PC-9 (cell line): Measurements from ENCODE around the gene HYDIN. TPM values are rescaled to one million over a fixed set of nuclear protein-coding genes. Genes with fewer than 3 reads are reported as not detected.

ENCODE experiments used
- BruUV-seq: library from RNA; stranded (reverse); fragments of 400-500 nt; replicated peaks from 2 replicates; lab custom pipeline; 2021; lab: Mats Ljungman, UMichigan
- CTCF ChIA-PET: fragments of 300-600 bp; sonication (Branson Sonifier 250); formaldehyde crosslinking; loops from one replicate; lab custom pipeline; 2022; ENCODE audit warnings: antibody characterized with exemption; lab: Charles Lee
- POLR2A ChIA-PET: fragments of 300-600 bp; sonication (Branson Sonifier 250); formaldehyde crosslinking; loops from one replicate; lab custom pipeline; 2022; ENCODE audit warnings: antibody characterized with exemption; ENCODE audit not compliant: unreplicated experiment; lab: Charles Lee
- DNase-seq, 2 experiments: peaks; one replicate each; pipeline versions ENCODE4 v3.0.0 to v3.0.0-alpha.2; 2015 to 2022; ENCODE audit warnings: mixed read lengths in 1 of 2
- H2AFZ ChIP-seq: fragments of 200-600 bp; sonication (generic); 2 replicates; pipeline ENCODE4 v1.8.1; 2017; ENCODE audit warnings: antibody characterized with exemption
- H3F3A ChIP-seq: fragments of 200-600 bp; sonication (generic); 2 replicates; pipeline ENCODE4 v1.8.1; 2017; ENCODE audit warnings: antibody characterized with exemption, mild to moderate bottlenecking, low read depth; ENCODE audit not compliant: insufficient read depth
- H3K27ac ChIP-seq: fragments of 200-600 bp; sonication (generic); 2 replicates; pipeline ENCODE4 v1.6.1; 2016; ENCODE audit warnings: mixed run types
- H3K27me3 ChIP-seq: fragments of 200-600 bp; sonication (generic); 2 replicates; pipeline ENCODE4 v1.6.1; 2016; ENCODE audit warnings: low read depth, mixed run types; ENCODE audit not compliant: insufficient read depth
- H3K36me3 ChIP-seq: fragments of 200-600 bp; sonication (generic); 2 replicates; pipeline ENCODE4 v1.6.1; 2016; ENCODE audit warnings: low read depth, mixed run types
- H3K4me1 ChIP-seq: fragments of 200-600 bp; sonication (generic); replicated peaks from 2 replicates; pipeline ENCODE4 v1.6.1; 2016; ENCODE audit warnings: mixed run types; ENCODE audit not compliant: insufficient read depth
- H3K4me2 ChIP-seq: fragments of 200-600 bp; sonication (generic); 2 replicates; pipeline ENCODE4 v1.6.1; 2017; ENCODE audit warnings: mixed run types
- H3K4me3 ChIP-seq: fragments of 200-600 bp; sonication (generic); 2 replicates; pipeline ENCODE4 v1.6.1; 2016; ENCODE audit warnings: mixed run types
- H3K79me2 ChIP-seq: fragments of 200-600 bp; sonication (generic); 2 replicates; pipeline ENCODE4 v1.6.1; 2017; ENCODE audit warnings: low read depth, mixed run types
- H3K9me2 ChIP-seq: fragments of 200-600 bp; sonication (generic); 2 replicates; pipeline ENCODE4 v1.8.1; 2017; ENCODE audit warnings: mild to moderate bottlenecking; ENCODE audit not compliant: insufficient read depth
- H3K9me3 ChIP-seq: fragments of 200-600 bp; sonication (generic); 2 replicates; pipeline ENCODE4 v1.8.1; 2016; ENCODE audit warnings: low read depth; ENCODE audit not compliant: insufficient read depth
- H4K20me1 ChIP-seq: fragments of 200-600 bp; sonication (generic); 2 replicates; pipeline ENCODE4 v1.8.1; 2017; ENCODE audit not compliant: insufficient read depth
- CTCF ChIP-seq: fragments of 200-600 bp; sonication (generic); conservative IDR thresholded peaks from 2 replicates; pipeline ENCODE4 v1.6.1; 2017; ENCODE audit warnings: mixed run types, antibody characterized with exemption, mild to moderate bottlenecking, moderate library complexity
- EZH2 ChIP-seq: fragments of 200-600 bp; sonication (generic); IDR thresholded peaks from 2 replicates; pipeline ENCODE4 v1.8.0; 2017; ENCODE audit warnings: antibody characterized with exemption, low read depth
- intact Hi-C: fragments of 100-400 bp; cut with micrococcal nuclease; formaldehyde crosslinking; loops from one replicate; pipeline ENCODE4 v1.10.0; 2022; ENCODE audit not compliant: unreplicated experiment
- total RNA-seq: library from RNA; stranded (reverse); gene quantifications from 2 replicates; pipeline ENCODE4 v1.2.3, GENCODE V29; 2021

The HYDIN gene
- total RNA-seq, 1 experiment from 2014 or later: 31.0 TPM

- BruUV-seq: no TSS peak
- CTCF ChIA-PET: no interaction called here
Measured at GRCh38 chr16:71260995-71261394, 30.5 kb upstream of the HYDIN start.

GRCh38 chr16:71259086-71259485, 28.6 kb upstream of the HYDIN start:
- TF ChIP-seq CTCF: no peak
- no peak for TF ChIP-seq EZH2
- H3K9me3 ChIP-seq: no peaks in the 10 kb centered on the region
- POLR2A ChIA-PET: no interaction called here
- BruUV-seq: no TSS peak
- H3K79me2 ChIP-seq: no peaks in the 10 kb centered on the region
- H4K20me1 ChIP-seq: no peaks in the 10 kb centered on the region
- no peaks in the 10 kb centered on the region for H3K4me1 ChIP-seq
- no peak overlapping the region for H2AFZ ChIP-seq
- H3K27ac ChIP-seq: no peak overlapping the region
- H3K27me3 ChIP-seq: no peaks in the 10 kb centered on the region
- no peaks in the 10 kb centered on the region for H3K36me3 ChIP-seq
- intact Hi-C loops: no loop called here
- no peak for DNase-seq
- no peaks in the 10 kb centered on the region for H3F3A ChIP-seq
- H3K4me3 ChIP-seq: no peak overlapping the region
- no peaks in the 10 kb centered on the region for H3K9me2 ChIP-seq
- CTCF ChIA-PET: interaction anchor here (0.8 kb wide), 1 partner anchor 626 kb away, joined by 3 read pairs; no protein-coding TSS in a partner anchor
- H3K4me2 ChIP-seq: no peak overlapping the region

More at GRCh38 chr16:71260995-71261394, 30.5 kb upstream of the HYDIN start:
- H3K9me2 ChIP-seq: no peaks in the 10 kb centered on the region
- H3K79me2 ChIP-seq: no peaks in the 10 kb centered on the region
- no peaks in the 10 kb centered on the region for H4K20me1 ChIP-seq
- no peaks in the 10 kb centered on the region for H3K36me3 ChIP-seq
- H3K4me1 ChIP-seq: no peaks in the 10 kb centered on the region
- H3K9me3 ChIP-seq: no peaks in the 10 kb centered on the region
- intact Hi-C loops: no loop called here
- no peak overlapping the region for H3K4me3 ChIP-seq
- TF ChIP-seq CTCF: no peak
- TF ChIP-seq EZH2: no peak
- no peaks in the 10 kb centered on the region for H3K27me3 ChIP-seq
- no peak for DNase-seq
- no peaks in the 10 kb centered on the region for H3F3A ChIP-seq
- no peak overlapping the region for H3K27ac ChIP-seq
- no peak overlapping the region for H2AFZ ChIP-seq
- POLR2A ChIA-PET: interaction anchor here (0.7 kb wide), 1 partner anchor 86 kb away, joined by 4 read pairs; no protein-coding TSS in a partner anchor
- no peak overlapping the region for H3K4me2 ChIP-seq

GRCh38 chr16:71258372-71258771, 27.9 kb upstream of the HYDIN start:
- H3K79me2 ChIP-seq: no peaks in the 10 kb centered on the region
- no peaks in the 10 kb centered on the region for H3K27me3 ChIP-seq
- H3K4me3 ChIP-seq: no peak overlapping the region
- H4K20me1 ChIP-seq: no peaks in the 10 kb centered on the region
- no peak overlapping the region for H3K4me2 ChIP-seq
- H2AFZ ChIP-seq: no peak overlapping the region
- DNase-seq: no peak
- H3K9me2 ChIP-seq: no peaks in the 10 kb centered on the region
- BruUV-seq: no TSS peak
- no peaks in the 10 kb centered on the region for H3K4me1 ChIP-seq
- no peaks in the 10 kb centered on the region for H3F3A ChIP-seq
- intact Hi-C loops: no loop called here
- ChIA-PET POLR2A (no interaction called here), CTCF (no interaction called here)
- no peaks in the 10 kb centered on the region for H3K9me3 ChIP-seq
- no peak overlapping the region for H3K27ac ChIP-seq
- TF ChIP-seq EZH2 (no peak), CTCF (no peak)
- no peaks in the 10 kb centered on the region for H3K36me3 ChIP-seq
